ENCODE data around the gene AP4B1. TPM values are rescaled to one million over a fixed set of nuclear protein-coding genes. Genes with fewer than 3 reads are reported as not detected.

The AP4B1 gene
- total RNA-seq, 5 donors from 2014 or later (not counting 1 experiment from before 2014, with no cell fraction given): 57.8 to 66.4 (median 61.5) TPM

DNA sequence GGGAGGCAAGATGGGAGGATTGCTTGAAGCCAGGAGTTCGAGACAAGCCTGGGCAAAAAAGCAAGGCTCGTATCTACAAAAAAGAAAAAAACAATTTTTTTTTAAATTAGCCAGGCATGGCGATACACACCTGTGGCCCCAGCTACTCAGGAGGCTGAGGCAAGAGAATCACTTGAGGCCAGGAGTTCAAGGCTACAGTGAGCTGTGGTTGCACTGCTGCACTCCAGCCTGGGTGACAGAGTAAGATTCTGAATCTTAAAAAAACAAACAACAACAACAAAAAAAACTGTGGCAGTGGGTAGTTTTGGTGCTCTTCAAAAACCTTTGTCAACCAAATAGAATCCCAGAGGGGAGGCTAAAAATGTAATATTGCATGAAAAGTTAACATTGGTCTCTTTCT is 33.8 kb downstream of the AP4B1 start:
- peak in 1 of 35 experiments; percentile 23 for DNase-seq
- H3K9me3 ChIP-seq: no peaks in the 10 kb centered on the region
- H3K36me3 ChIP-seq (ENCODE audit: control insufficient read depth in 2 of 2, extremely low read depth in 1 of 2, insufficient read depth in 1 of 2, low read length in 1 of 2): peaks cover 2 to 4% of the 10 kb centered on the region in 2 donors
- H3K27me3 ChIP-seq (replicated peaks in 1 of 2; ENCODE audit: control insufficient read depth in 2 of 2, extremely low read depth in 1 of 2, insufficient read depth in 2 of 2, low read length in 1 of 2): no peaks in the 10 kb centered on the region
- WGBS (ENCODE audit: insufficient coverage): 23% methylated on average over 2 of the region's 3 CpGs
- H3K27ac ChIP-seq (ENCODE audit: low read length): peak overlapping the region; percentile 90
- H3K4me3 Mint-ChIP-seq: peak overlapping the region; percentile 80 to 87 (median 86)
- H3K27me3 Mint-ChIP-seq: no peaks in the 10 kb centered on the region
- peaks cover 39 to 45% of the 10 kb centered on the region in 2 experiments for H3K4me1 ChIP-seq (ENCODE audit: control insufficient read depth in 1 of 2, extremely low read depth in 1 of 2, insufficient read depth in 2 of 2, low read length in 2 of 2)
- H3K27ac Mint-ChIP-seq: peak overlapping the region; percentile 85 to 95
- no peak for ATAC-seq (replicated peaks in 1 of 4)
- no peaks in the 10 kb centered on the region for H3K9me3 Mint-ChIP-seq
- H3K36me3 Mint-ChIP-seq: peaks cover 13% of the 10 kb centered on the region
- CTCF ChIA-PET: interaction anchor here (0.5 to 1.9 kb wide), 5 partner anchors 8 to 76 kb away, joined by 3 to 8 read pairs (median 3); partner anchors contain the start of gene AP4B1 (in 1 of the 2)
- H3K4me1 Mint-ChIP-seq: peaks cover 79 to 86% (median 83%) of the 10 kb centered on the region in 3 donors
- POLR2A ChIA-PET: interaction anchor here (0.6 to 3.1 kb wide), 7 partner anchors 11 to 60 kb away, joined by 3 to 18 read pairs (median 3); partner anchors contain the start of genes AP4B1 (in 1 of the 2) and HIPK1 (in 1 of the 2)
- peak overlapping the region; percentile 62 to 74 for H3K4me3 ChIP-seq (ENCODE audit: control insufficient read depth in 1 of 2, extremely low read depth in 1 of 2, low read length in 1 of 2)

DNA sequence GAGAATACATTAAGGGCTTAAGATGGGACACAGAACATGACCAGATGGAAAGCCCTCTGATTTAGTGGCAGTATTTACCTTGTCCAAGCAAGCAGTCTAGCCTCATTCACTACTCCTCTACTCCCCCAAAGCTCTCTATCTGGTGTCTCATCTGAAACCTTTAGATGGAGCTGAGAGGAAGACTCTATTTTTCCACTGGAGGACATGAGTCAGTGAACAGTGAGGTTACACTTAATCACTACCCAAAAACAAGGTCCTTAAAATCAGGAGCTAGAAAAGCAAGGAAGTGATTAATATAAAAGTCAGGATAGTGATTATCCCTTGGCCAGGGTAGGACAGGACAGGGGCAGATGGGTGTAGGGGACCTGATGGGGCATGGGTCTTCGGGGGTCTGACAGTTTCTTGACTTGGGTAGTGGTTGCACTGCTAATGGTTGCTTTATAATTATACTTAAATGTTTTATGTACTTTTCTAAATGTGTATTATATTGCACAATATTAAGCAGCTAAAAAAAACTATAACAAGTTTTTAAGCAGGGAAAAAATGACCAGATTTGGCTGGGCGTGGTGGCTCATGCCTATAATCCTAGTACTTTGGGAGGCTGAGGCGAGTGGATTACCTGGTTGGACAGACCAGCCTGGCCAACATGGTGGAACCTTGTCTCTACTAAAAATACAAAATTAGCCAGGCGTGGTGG is 36.1 kb downstream of the AP4B1 start:
- Mint-ChIP-seq H3K9me3 (no peaks in the 10 kb centered on the region), H3K36me3 (peaks cover 24% of the 10 kb centered on the region), H3K4me1 (peaks cover 74% of the 10 kb centered on the region in 3 donors), H3K27me3 (no peaks in the 10 kb centered on the region), H3K4me3 (peak overlapping the region; percentile 80 to 87 (median 86)), H3K27ac (peak overlapping the region; percentile 76 to 78)
- ATAC-seq (replicated peaks in 1 of 4): no peak
- H3K4me3 ChIP-seq (ENCODE audit: control insufficient read depth in 1 of 2, extremely low read depth in 1 of 2, low read length in 1 of 2): no peak overlapping the region
- WGBS (ENCODE audit: insufficient coverage): no CpG with 5 or more reads among the region's 4 CpGs
- H3K27ac ChIP-seq (ENCODE audit: low read length): no peak overlapping the region
- no peak for DNase-seq
- ChIA-PET CTCF (interaction anchor here (0.6 to 2.4 kb wide), 5 partner anchors 9 to 68 kb away, joined by 3 to 8 read pairs (median 4); partner anchors contain the start of genes AP4B1 (in 1 of the 2) and HIPK1 (in 1 of the 2)), POLR2A (interaction anchor here (0.6 to 3.1 kb wide), 6 partner anchors 9 to 68 kb away, joined by 3 to 18 read pairs (median 5); partner anchors contain the start of gene HIPK1 (in 1 of the 2))
- peaks cover 29 to 39% of the 10 kb centered on the region in 2 experiments for H3K4me1 ChIP-seq (ENCODE audit: control insufficient read depth in 1 of 2, extremely low read depth in 1 of 2, insufficient read depth in 2 of 2, low read length in 2 of 2)
- H3K27me3 ChIP-seq (replicated peaks in 1 of 2; ENCODE audit: control insufficient read depth in 2 of 2, extremely low read depth in 1 of 2, insufficient read depth in 2 of 2, low read length in 1 of 2): no peaks in the 10 kb centered on the region
- peaks cover 2 to 4% of the 10 kb centered on the region in 2 donors for H3K36me3 ChIP-seq (ENCODE audit: control insufficient read depth in 2 of 2, extremely low read depth in 1 of 2, insufficient read depth in 1 of 2, low read length in 1 of 2)
- no peaks in the 10 kb centered on the region for H3K9me3 ChIP-seq

DNA sequence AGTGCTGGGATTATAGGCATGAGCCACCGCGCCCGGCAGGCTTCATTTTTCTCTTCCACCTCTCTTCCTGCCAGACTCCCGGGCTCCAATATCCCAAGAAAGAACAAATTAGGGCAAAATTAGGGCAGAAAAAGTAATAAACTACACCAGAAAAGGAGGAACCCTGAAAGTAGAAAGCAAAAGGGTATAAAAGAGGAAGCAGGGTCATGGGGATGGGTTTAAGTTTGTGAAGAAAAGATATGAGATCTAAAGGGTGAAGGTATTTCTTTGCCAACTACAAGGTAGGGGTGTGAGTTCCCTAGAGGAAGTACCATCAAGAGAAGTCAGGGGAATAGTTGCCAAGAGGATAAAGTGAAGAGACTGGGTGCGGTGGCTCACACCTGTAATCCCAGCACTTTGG is 43.0 kb downstream of the AP4B1 start:
- ChIA-PET POLR2A (no interaction called here), CTCF (no interaction called here)
- 100% methylated on average over 1 of the region's 5 CpGs for WGBS (ENCODE audit: insufficient coverage)
- Histone ChIP-seq H3K36me3 (ENCODE audit: control insufficient read depth in 2 of 2, extremely low read depth in 1 of 2, insufficient read depth in 1 of 2, low read length in 1 of 2) (peaks cover 3 to 28% of the 10 kb centered on the region in 2 donors), H3K27me3 (replicated peaks in 1 of 2; ENCODE audit: control insufficient read depth in 2 of 2, extremely low read depth in 1 of 2, insufficient read depth in 2 of 2, low read length in 1 of 2) (no peaks in the 10 kb centered on the region), H3K4me1 (ENCODE audit: control insufficient read depth in 1 of 2, extremely low read depth in 1 of 2, insufficient read depth in 2 of 2, low read length in 2 of 2) (peaks cover 10 to 16% of the 10 kb centered on the region in 2 experiments), H3K27ac (ENCODE audit: low read length) (no peak overlapping the region), H3K9me3 (no peaks in the 10 kb centered on the region), H3K4me3 (ENCODE audit: control insufficient read depth in 1 of 2, extremely low read depth in 1 of 2, low read length in 1 of 2) (no peak overlapping the region)
- Mint-ChIP-seq H3K36me3 (peaks cover 40% of the 10 kb centered on the region), H3K27me3 (no peaks in the 10 kb centered on the region), H3K4me1 (peaks cover 48 to 57% (median 52%) of the 10 kb centered on the region in 3 donors), H3K27ac (peak overlapping the region in 1 of 2 donors; percentile 74), H3K9me3 (no peaks in the 10 kb centered on the region), H3K4me3 (no peak overlapping the region)
- no peak for ATAC-seq (replicated peaks in 1 of 4)
- no peak for DNase-seq

DNA sequence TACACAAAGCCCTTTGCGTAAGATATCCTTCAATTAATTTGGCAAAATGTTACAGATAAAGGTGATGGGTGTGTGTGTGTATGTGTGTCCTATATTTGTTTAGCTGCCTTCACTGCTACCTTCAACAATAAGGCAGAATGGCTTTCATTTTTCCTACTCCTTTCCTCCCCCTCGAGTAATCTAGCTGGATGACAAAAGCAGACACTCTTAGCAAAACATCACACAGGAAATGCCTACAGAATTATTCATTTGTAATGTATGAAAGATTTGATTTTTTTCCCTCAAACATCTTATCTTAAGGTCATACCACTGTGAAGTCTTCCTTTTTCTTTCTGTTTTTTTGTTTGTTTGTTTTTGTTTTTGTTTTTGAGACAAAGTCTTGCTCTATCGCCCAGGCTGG is 43.7 kb downstream of the AP4B1 start:
- Mint-ChIP-seq H3K27ac (peak overlapping the region; percentile 20 to 76), H3K4me1 (peaks cover 45 to 54% (median 50%) of the 10 kb centered on the region in 3 donors), H3K27me3 (no peaks in the 10 kb centered on the region), H3K9me3 (no peaks in the 10 kb centered on the region), H3K4me3 (no peak overlapping the region), H3K36me3 (peaks cover 45% of the 10 kb centered on the region)
- ATAC-seq (replicated peaks in 1 of 4) (no peak), DNase-seq (no peak)
- CTCF ChIA-PET: interaction anchor here (1.3 to 2.4 kb wide), 3 partner anchors 25 to 29 kb away, joined by 4 to 11 read pairs (median 6); no protein-coding TSS in a partner anchor
- Histone ChIP-seq H3K27ac (ENCODE audit: low read length) (no peak overlapping the region), H3K9me3 (no peaks in the 10 kb centered on the region), H3K4me3 (ENCODE audit: control insufficient read depth in 1 of 2, extremely low read depth in 1 of 2, low read length in 1 of 2) (no peak overlapping the region), H3K36me3 (ENCODE audit: control insufficient read depth in 2 of 2, extremely low read depth in 1 of 2, insufficient read depth in 1 of 2, low read length in 1 of 2) (peaks cover 0 to 34% of the 10 kb centered on the region in 2 donors), H3K27me3 (replicated peaks in 1 of 2; ENCODE audit: control insufficient read depth in 2 of 2, extremely low read depth in 1 of 2, insufficient read depth in 2 of 2, low read length in 1 of 2) (no peaks in the 10 kb centered on the region), H3K4me1 (ENCODE audit: control insufficient read depth in 1 of 2, extremely low read depth in 1 of 2, insufficient read depth in 2 of 2, low read length in 2 of 2) (peaks cover 10 to 15% of the 10 kb centered on the region in 2 experiments)
- no CpG with 5 or more reads among the region's 3 CpGs for WGBS (ENCODE audit: insufficient coverage)
- POLR2A ChIA-PET: interaction anchor here (0.5 to 2.1 kb wide), 3 partner anchors 8 to 651 kb away, joined by 3 to 9 read pairs (median 7); no protein-coding TSS in a partner anchor

DNA sequence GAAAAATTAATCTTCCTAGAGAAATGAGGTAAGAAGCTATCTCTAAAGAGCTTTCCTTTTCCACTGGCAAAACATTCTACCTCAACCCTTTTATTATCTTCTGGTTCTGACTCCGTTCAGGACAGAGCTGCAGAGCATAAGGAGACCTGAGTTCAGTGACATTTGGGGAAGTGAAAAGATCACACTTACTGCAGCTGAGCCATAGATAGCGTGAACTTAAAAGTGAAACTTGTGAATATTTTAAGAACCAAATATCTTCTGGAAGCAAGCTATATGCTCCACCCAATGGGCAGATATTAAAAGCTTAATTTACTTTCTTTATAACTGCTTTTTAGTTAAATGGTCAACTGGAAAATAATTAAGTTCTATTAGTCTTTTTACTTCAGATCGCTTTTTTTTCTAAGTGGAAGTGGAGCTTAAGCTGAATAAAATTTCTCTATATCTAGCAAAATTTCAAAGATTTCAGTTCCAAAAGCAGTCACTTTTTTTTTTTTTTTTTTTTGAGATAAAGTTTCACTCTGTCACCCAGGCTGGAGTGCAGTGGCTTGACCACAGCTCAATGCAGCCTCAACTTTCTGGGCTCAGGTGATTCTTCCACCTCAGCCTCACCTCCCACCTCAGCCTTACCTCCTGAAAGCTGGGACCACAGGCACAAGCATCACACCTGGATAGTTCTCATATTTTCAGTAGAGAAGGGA is 45.0 kb downstream of the AP4B1 start:
- peak in 2 of 4 experiments; percentile 42 to 55 for ATAC-seq (replicated peaks in 1 of 4)
- ChIA-PET POLR2A (interaction anchor here (0.5 to 2.1 kb wide), 12 partner anchors 9 to 862 kb away, joined by 5 to 18 read pairs (median 7); no protein-coding TSS in a partner anchor), CTCF (interaction anchor here (0.6 to 2.4 kb wide), 13 partner anchors 8 to 737 kb away, joined by 3 to 11 read pairs (median 4); partner anchors contain the start of gene AP4B1 (in 1 of the 2))
- H3K4me1 ChIP-seq (ENCODE audit: control insufficient read depth in 1 of 2, extremely low read depth in 1 of 2, insufficient read depth in 2 of 2, low read length in 2 of 2): peaks cover 10 to 15% of the 10 kb centered on the region in 2 experiments
- H3K27ac Mint-ChIP-seq: peak overlapping the region; percentile 62 to 83
- no peaks in the 10 kb centered on the region for H3K27me3 Mint-ChIP-seq
- peaks cover 35 to 42% (median 42%) of the 10 kb centered on the region in 3 donors for H3K4me1 Mint-ChIP-seq
- H3K36me3 ChIP-seq (ENCODE audit: control insufficient read depth in 2 of 2, extremely low read depth in 1 of 2, insufficient read depth in 1 of 2, low read length in 1 of 2): peaks cover 3 to 45% of the 10 kb centered on the region in 2 donors
- peak overlapping the region in 1 of 3 donors; percentile 39 for H3K4me3 Mint-ChIP-seq
- no CpG with 5 or more reads among the region's 3 CpGs for WGBS (ENCODE audit: insufficient coverage)
- peak overlapping the region; percentile 40 for H3K27ac ChIP-seq (ENCODE audit: low read length)
- H3K9me3 Mint-ChIP-seq: no peaks in the 10 kb centered on the region
- H3K36me3 Mint-ChIP-seq: peaks cover 43% of the 10 kb centered on the region
- H3K4me3 ChIP-seq (ENCODE audit: control insufficient read depth in 1 of 2, extremely low read depth in 1 of 2, low read length in 1 of 2): no peak overlapping the region
- H3K27me3 ChIP-seq (replicated peaks in 1 of 2; ENCODE audit: control insufficient read depth in 2 of 2, extremely low read depth in 1 of 2, insufficient read depth in 2 of 2, low read length in 1 of 2): no peaks in the 10 kb centered on the region
- H3K9me3 ChIP-seq: no peaks in the 10 kb centered on the region
- DNase-seq: peak in 1 of 35 experiments; percentile 34
